KMS-11 (cell line): ENCODE data around the gene TVP23C.

Experiments used
- H2AFZ ChIP-seq: fragments of 200-600 bp; sonication (generic); 2 replicates; pipeline ENCODE4 v1.6.1; 2016; ENCODE audit warnings: antibody characterized with exemption, mixed run types, low read depth
- H3K27ac ChIP-seq: fragments of 200-600 bp; sonication (generic); 2 replicates; pipeline ENCODE4 v1.6.1; 2016; ENCODE audit warnings: mild to moderate bottlenecking, mixed run types
- H3K27me3 ChIP-seq: fragments of 200-600 bp; sonication (generic); 2 replicates; pipeline ENCODE4 v1.6.1; 2017; ENCODE audit warnings: mild to moderate bottlenecking, low read depth, mixed run types, moderate library complexity; ENCODE audit not compliant: insufficient read depth
- H3K36me3 ChIP-seq: fragments of 200-600 bp; sonication (generic); 2 replicates; pipeline ENCODE4 v1.6.1; 2017; ENCODE audit warnings: mild to moderate bottlenecking, mixed run types; ENCODE audit not compliant: insufficient read depth
- H3K4me1 ChIP-seq: fragments of 200-600 bp; sonication (generic); 2 replicates; pipeline ENCODE4 v1.6.1; 2016; ENCODE audit warnings: mild to moderate bottlenecking, low read depth, mixed run types; ENCODE audit not compliant: poor library complexity, severe bottlenecking
- H3K4me2 ChIP-seq: fragments of 200-600 bp; sonication (generic); 2 replicates; pipeline ENCODE4 v1.7.0; 2016; ENCODE audit warnings: mild to moderate bottlenecking, mixed run types
- H3K4me3 ChIP-seq: fragments of 200-600 bp; sonication (generic); IDR thresholded peaks from 2 replicates; pipeline ENCODE4 v1.6.1; 2017; ENCODE audit warnings: low read depth, low read length, mixed read lengths; ENCODE audit not compliant: insufficient read depth
- H3K79me2 ChIP-seq: fragments of 200-600 bp; sonication (generic); 2 replicates; pipeline ENCODE4 v1.6.1; 2016; ENCODE audit warnings: low read depth, mixed run types; ENCODE audit not compliant: insufficient read depth
- H3K9ac ChIP-seq: fragments of 200-600 bp; sonication (generic); 2 replicates; pipeline ENCODE4 v1.6.1; 2016; ENCODE audit warnings: mild to moderate bottlenecking, mixed run types
- H4K20me1 ChIP-seq: fragments of 200-600 bp; sonication (generic); 2 replicates; pipeline ENCODE4 v1.6.1; 2016; ENCODE audit warnings: mild to moderate bottlenecking, mixed run types; ENCODE audit not compliant: insufficient read depth
- CTCF ChIP-seq: fragments of 200-600 bp; sonication (generic); conservative IDR thresholded peaks from 2 replicates; pipeline ENCODE4 v1.6.1; 2017; ENCODE audit warnings: low read depth, mild to moderate bottlenecking, antibody characterized with exemption, low read length, moderate library complexity, mixed read lengths

The TVP23C gene

GRCh38 chr17:15470536-15470935 is 92.7 kb downstream of the TVP23C start:
- no peaks in the 10 kb centered on the region for H3K27me3 ChIP-seq
- H3K9ac ChIP-seq: no peak overlapping the region
- H4K20me1 ChIP-seq: no peaks in the 10 kb centered on the region
- no peak overlapping the region for H3K4me2 ChIP-seq
- no peaks in the 10 kb centered on the region for H3K4me1 ChIP-seq
- H3K36me3 ChIP-seq: no peaks in the 10 kb centered on the region
- no peak overlapping the region for H2AFZ ChIP-seq
- no peak for TF ChIP-seq CTCF
- H3K79me2 ChIP-seq: no peaks in the 10 kb centered on the region
- no peak overlapping the region for H3K4me3 ChIP-seq
- no peak overlapping the region for H3K27ac ChIP-seq

- no peak overlapping the region for H3K27ac ChIP-seq
- no peak overlapping the region for H2AFZ ChIP-seq
- no peak overlapping the region for H3K4me3 ChIP-seq
- H3K79me2 ChIP-seq: no peaks in the 10 kb centered on the region
- no peak overlapping the region for H3K9ac ChIP-seq
- H3K27me3 ChIP-seq: no peaks in the 10 kb centered on the region
- H3K4me2 ChIP-seq: no peak overlapping the region
- no peaks in the 10 kb centered on the region for H3K36me3 ChIP-seq
- no peak for TF ChIP-seq CTCF
- H4K20me1 ChIP-seq: no peaks in the 10 kb centered on the region
- H3K4me1 ChIP-seq: no peaks in the 10 kb centered on the region
Measured at GRCh38 chr17:15469260-15469659, 94.0 kb downstream of the TVP23C start.

DNA sequence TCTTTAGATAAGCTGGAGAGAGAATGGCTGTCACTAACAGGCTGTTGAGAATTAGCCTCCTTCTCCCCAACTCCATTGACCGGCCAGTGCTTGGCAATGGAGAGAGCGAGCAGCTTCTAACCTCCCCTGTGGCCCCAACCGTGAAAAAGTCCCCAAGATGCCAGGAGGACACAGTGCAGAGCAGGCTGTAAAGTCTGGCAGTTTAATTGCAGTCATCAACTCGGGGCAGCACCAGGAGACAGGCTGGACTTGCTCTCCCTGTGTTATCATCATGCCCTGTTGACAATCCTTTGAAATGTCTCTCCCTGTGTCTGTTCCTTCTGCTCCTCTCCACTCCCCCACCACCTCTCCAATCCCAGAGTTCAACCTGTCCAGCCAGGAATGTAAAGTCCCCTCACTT is 95.2 kb downstream of the TVP23C start:
- Histone ChIP-seq H3K4me1 (no peaks in the 10 kb centered on the region), H3K27me3 (no peaks in the 10 kb centered on the region), H3K4me3 (no peak overlapping the region), H3K4me2 (no peak overlapping the region), H3K27ac (no peak overlapping the region), H3K36me3 (no peaks in the 10 kb centered on the region), H4K20me1 (no peaks in the 10 kb centered on the region), H3K79me2 (no peaks in the 10 kb centered on the region), H2AFZ (no peak overlapping the region), H3K9ac (no peak overlapping the region)
- no peak for TF ChIP-seq CTCF

GRCh38 chr17:15467592-15467991 is 95.7 kb downstream of the TVP23C start, which contains the start of gene CDRT4:
TSS of gene CDRT4 (minus strand) at chr17:15467621. CDS start at chr17:15440238, 27,383 bp downstream.
- H3K4me2 ChIP-seq: no peak within 1 kb of the TSS
- TF ChIP-seq CTCF: no peak

DNA sequence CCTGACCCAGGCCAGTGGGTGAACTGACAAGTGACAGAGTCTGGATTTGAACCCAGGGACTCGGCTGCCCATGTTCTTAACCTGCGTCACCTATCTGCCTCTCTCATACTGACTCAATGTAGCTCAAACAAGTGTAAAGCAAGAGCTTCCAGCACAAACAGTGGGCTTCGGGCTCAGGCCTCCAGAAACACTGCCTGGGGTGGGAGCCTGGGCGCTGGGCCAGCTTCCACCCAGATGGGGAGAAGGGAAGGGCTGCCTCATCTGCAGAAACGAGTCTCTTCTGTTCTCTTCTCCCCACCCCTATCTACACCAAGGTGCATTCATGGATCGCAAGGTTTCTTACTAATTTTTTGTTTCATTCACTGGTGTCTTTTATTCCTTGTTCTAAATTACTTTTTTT is 97.2 kb downstream of the TVP23C start:
- H3K79me2 ChIP-seq: no peaks in the 10 kb centered on the region

More at GRCh38 chr17:15467592-15467991, 95.7 kb downstream of the TVP23C start, which contains the start of gene CDRT4:
- Histone ChIP-seq H3K36me3 (no peaks in the 10 kb centered on the region), H3K9ac (no peak within 1 kb of the TSS), H3K79me2 (no peaks in the 10 kb centered on the region), H3K27ac (no peak within 1 kb of the TSS), H3K4me3 (no peak within 1 kb of the TSS), H4K20me1 (no peaks in the 10 kb centered on the region), H3K27me3 (no peaks in the 10 kb centered on the region), H2AFZ (no peak within 1 kb of the TSS), H3K4me1 (no peaks in the 10 kb centered on the region)

More for the DNA sequence above, 97.2 kb downstream of the TVP23C start:
- no peak overlapping the region for H2AFZ ChIP-seq
- no peaks in the 10 kb centered on the region for H3K36me3 ChIP-seq
- H3K4me1 ChIP-seq: no peaks in the 10 kb centered on the region
- TF ChIP-seq CTCF: no peak
- no peaks in the 10 kb centered on the region for H4K20me1 ChIP-seq
- H3K4me3 ChIP-seq: no peak overlapping the region
- no peak overlapping the region for H3K27ac ChIP-seq
- H3K27me3 ChIP-seq: no peaks in the 10 kb centered on the region
- no peak overlapping the region for H3K4me2 ChIP-seq
- H3K9ac ChIP-seq: no peak overlapping the region
